ENCODE measurements around the gene URB2. TPM values are rescaled to one million over a fixed set of nuclear protein-coding genes. Genes with fewer than 3 reads are reported as not detected.
"Not testable (repeated sequence)": the region's sequence is repeated elsewhere in the genome, so short reads cannot be mapped to it uniquely, and the experiment has no call there.

URB2 gene
- total and polyA plus RNA-seq, 4 donors = 6.5 to 11.0 (median 8.0) TPM

- H3K27me3 ChIP-seq (ENCODE audit: control insufficient read depth, insufficient read depth, low read length) = no peaks in the 10 kb centered on the region
- 95% methylated on average over 3 of the region's 12 CpGs for WGBS (ENCODE audit: insufficient coverage)
- H3K27ac ChIP-seq (ENCODE audit: low read depth, low read length) = no peak overlapping the region
- H3K4me1 ChIP-seq (ENCODE audit: control insufficient read depth, insufficient read depth, low read length) = no peaks in the 10 kb centered on the region
- H3K36me3 ChIP-seq (ENCODE audit: control insufficient read depth, insufficient read depth, low read length) = peaks cover 18% of the 10 kb centered on the region
- H3K4me3 ChIP-seq (ENCODE audit: low read depth, low read length) = no peak overlapping the region
- DNase-seq (ENCODE audit: low read depth in 4 of 6, low spot score in 6 of 6) = no peak
- H3K9me3 ChIP-seq (ENCODE audit: control insufficient read depth, insufficient read depth, low read length) = no peaks in the 10 kb centered on the region
Observed at GRCh38 chr1:229593800-229594199, 32.2 kb upstream of the URB2 start.

- no peak overlapping the region for H3K4me3 ChIP-seq (ENCODE audit: low read depth, low read length)
- 92% methylated on average over 34 of the region's 34 CpGs for WGBS (ENCODE audit: insufficient coverage)
Observed at GRCh38 chr1:229594227-229595008, 31.6 kb upstream of the URB2 start.

GRCh38 chr1:229595876-229596275 lies 30.2 kb upstream of the URB2 start:
- not testable (repeated sequence) for H3K4me3 ChIP-seq (ENCODE audit: low read depth, low read length); H3K27me3 ChIP-seq (ENCODE audit: control insufficient read depth, insufficient read depth, low read length); H3K9me3 ChIP-seq (ENCODE audit: control insufficient read depth, insufficient read depth, low read length); DNase-seq (ENCODE audit: low read depth in 4 of 6, low spot score in 6 of 6); H3K4me1 ChIP-seq (ENCODE audit: control insufficient read depth, insufficient read depth, low read length); H3K27ac ChIP-seq (ENCODE audit: low read depth, low read length)
- WGBS (ENCODE audit: insufficient coverage) = 100% methylated on average over 2 of the region's 7 CpGs
- peaks cover 18% of the 10 kb centered on the region for H3K36me3 ChIP-seq (ENCODE audit: control insufficient read depth, insufficient read depth, low read length)

More at GRCh38 chr1:229594227-229595008, 31.6 kb upstream of the URB2 start:
- no peaks in the 10 kb centered on the region for H3K9me3 ChIP-seq (ENCODE audit: control insufficient read depth, insufficient read depth, low read length)
- H3K27ac ChIP-seq (ENCODE audit: low read depth, low read length) = no peak overlapping the region
- DNase-seq (ENCODE audit: low read depth in 4 of 6, low spot score in 6 of 6) = no peak
- H3K36me3 ChIP-seq (ENCODE audit: control insufficient read depth, insufficient read depth, low read length) = peaks cover 18% of the 10 kb centered on the region
- H3K27me3 ChIP-seq (ENCODE audit: control insufficient read depth, insufficient read depth, low read length) = no peaks in the 10 kb centered on the region
- no peaks in the 10 kb centered on the region for H3K4me1 ChIP-seq (ENCODE audit: control insufficient read depth, insufficient read depth, low read length)

- peaks cover 23% of the 10 kb centered on the region for H3K36me3 ChIP-seq (ENCODE audit: control insufficient read depth, insufficient read depth, low read length)
- no peaks in the 10 kb centered on the region for H3K4me1 ChIP-seq (ENCODE audit: control insufficient read depth, insufficient read depth, low read length)
- WGBS (ENCODE audit: insufficient coverage) = 93% methylated on average over 4 of the region's 7 CpGs
- H3K27me3 ChIP-seq (ENCODE audit: control insufficient read depth, insufficient read depth, low read length) = no peaks in the 10 kb centered on the region
- no peak overlapping the region for H3K4me3 ChIP-seq (ENCODE audit: low read depth, low read length)
- no peak overlapping the region for H3K27ac ChIP-seq (ENCODE audit: low read depth, low read length)
- no peak for DNase-seq (ENCODE audit: low read depth in 4 of 6, low spot score in 6 of 6)
- H3K9me3 ChIP-seq (ENCODE audit: control insufficient read depth, insufficient read depth, low read length) = no peaks in the 10 kb centered on the region
Observed at GRCh38 chr1:229596925-229597699, 28.9 kb upstream of the URB2 start.

- DNase-seq (ENCODE audit: low read depth in 4 of 6, low spot score in 6 of 6) = no peak
- Histone ChIP-seq H3K9me3 (ENCODE audit: control insufficient read depth, insufficient read depth, low read length) (no peaks in the 10 kb centered on the region), H3K4me3 (ENCODE audit: low read depth, low read length) (no peak overlapping the region), H3K27ac (ENCODE audit: low read depth, low read length) (no peak overlapping the region), H3K27me3 (ENCODE audit: control insufficient read depth, insufficient read depth, low read length) (no peaks in the 10 kb centered on the region), H3K36me3 (ENCODE audit: control insufficient read depth, insufficient read depth, low read length) (peaks cover 27% of the 10 kb centered on the region), H3K4me1 (ENCODE audit: control insufficient read depth, insufficient read depth, low read length) (no peaks in the 10 kb centered on the region)
- no CpG with 5 or more reads among the region's 3 CpGs for WGBS (ENCODE audit: insufficient coverage)
Observed at GRCh38 chr1:229597877-229598276, 28.2 kb upstream of the URB2 start.

- whole genome bisulfite sequencing (ENCODE audit: insufficient coverage) = no CpG with 5 or more reads among the region's 3 CpGs
Observed at GRCh38 chr1:229599218-229599954, 26.7 kb upstream of the URB2 start.

GRCh38 chr1:229600229-229600628 lies 25.8 kb upstream of the URB2 start:
- no peaks in the 10 kb centered on the region for H3K9me3 ChIP-seq (ENCODE audit: control insufficient read depth, insufficient read depth, low read length)
- peaks cover 12% of the 10 kb centered on the region for H3K36me3 ChIP-seq (ENCODE audit: control insufficient read depth, insufficient read depth, low read length)
- no peak overlapping the region for H3K27ac ChIP-seq (ENCODE audit: low read depth, low read length)
- H3K4me3 ChIP-seq (ENCODE audit: low read depth, low read length) = no peak overlapping the region
- no peak for DNase-seq (ENCODE audit: low read depth in 4 of 6, low spot score in 6 of 6)
- WGBS (ENCODE audit: insufficient coverage) = 94% methylated on average over 4 of the region's 5 CpGs
- H3K27me3 ChIP-seq (ENCODE audit: control insufficient read depth, insufficient read depth, low read length) = no peaks in the 10 kb centered on the region
- no peaks in the 10 kb centered on the region for H3K4me1 ChIP-seq (ENCODE audit: control insufficient read depth, insufficient read depth, low read length)

More at GRCh38 chr1:229599218-229599954, 26.7 kb upstream of the URB2 start:
- no peak for DNase-seq (ENCODE audit: low read depth in 4 of 6, low spot score in 6 of 6)
- H3K27me3 ChIP-seq (ENCODE audit: control insufficient read depth, insufficient read depth, low read length) = no peaks in the 10 kb centered on the region
- no peaks in the 10 kb centered on the region for H3K4me1 ChIP-seq (ENCODE audit: control insufficient read depth, insufficient read depth, low read length)
- no peak overlapping the region for H3K4me3 ChIP-seq (ENCODE audit: low read depth, low read length)
- no peak overlapping the region for H3K27ac ChIP-seq (ENCODE audit: low read depth, low read length)
- no peaks in the 10 kb centered on the region for H3K9me3 ChIP-seq (ENCODE audit: control insufficient read depth, insufficient read depth, low read length)
- H3K36me3 ChIP-seq (ENCODE audit: control insufficient read depth, insufficient read depth, low read length) = peaks cover 18% of the 10 kb centered on the region

GRCh38 chr1:229603371-229604005 lies 22.6 kb upstream of the URB2 start:
- no peak overlapping the region for H3K4me3 ChIP-seq (ENCODE audit: low read depth, low read length)
- H3K27me3 ChIP-seq (ENCODE audit: control insufficient read depth, insufficient read depth, low read length) = no peaks in the 10 kb centered on the region
- no peak for DNase-seq (ENCODE audit: low read depth in 4 of 6, low spot score in 6 of 6)
- no peaks in the 10 kb centered on the region for H3K4me1 ChIP-seq (ENCODE audit: control insufficient read depth, insufficient read depth, low read length)
- H3K36me3 ChIP-seq (ENCODE audit: control insufficient read depth, insufficient read depth, low read length) = peaks cover 10% of the 10 kb centered on the region
- no peak overlapping the region for H3K27ac ChIP-seq (ENCODE audit: low read depth, low read length)
- 77% methylated on average over 3 of the region's 7 CpGs for WGBS (ENCODE audit: insufficient coverage)
- no peaks in the 10 kb centered on the region for H3K9me3 ChIP-seq (ENCODE audit: control insufficient read depth, insufficient read depth, low read length)

- DNase-seq (ENCODE audit: low read depth in 4 of 6, low spot score in 6 of 6) = no peak
- WGBS (ENCODE audit: insufficient coverage) = 53% methylated on average over 1 of the region's 2 CpGs
- no peaks in the 10 kb centered on the region for H3K9me3 ChIP-seq (ENCODE audit: control insufficient read depth, insufficient read depth, low read length)
- no peaks in the 10 kb centered on the region for H3K27me3 ChIP-seq (ENCODE audit: control insufficient read depth, insufficient read depth, low read length)
- H3K27ac ChIP-seq (ENCODE audit: low read depth, low read length) = no peak overlapping the region
- H3K4me3 ChIP-seq (ENCODE audit: low read depth, low read length) = no peak overlapping the region
- H3K4me1 ChIP-seq (ENCODE audit: control insufficient read depth, insufficient read depth, low read length) = no peaks in the 10 kb centered on the region
- H3K36me3 ChIP-seq (ENCODE audit: control insufficient read depth, insufficient read depth, low read length) = peaks cover 5% of the 10 kb centered on the region
Observed at GRCh38 chr1:229607370-229607769, 18.7 kb upstream of the URB2 start.
